NCI-H2227 (cell line): ENCODE results near the gene DLEU7.

ENCODE experiments used
- DNase-seq: peaks from one replicate; lab custom pipeline; 2025; ENCODE audit not compliant: unreplicated experiment; lab: John Stamatoyannopoulos, UW

DLEU7 gene

DNA sequence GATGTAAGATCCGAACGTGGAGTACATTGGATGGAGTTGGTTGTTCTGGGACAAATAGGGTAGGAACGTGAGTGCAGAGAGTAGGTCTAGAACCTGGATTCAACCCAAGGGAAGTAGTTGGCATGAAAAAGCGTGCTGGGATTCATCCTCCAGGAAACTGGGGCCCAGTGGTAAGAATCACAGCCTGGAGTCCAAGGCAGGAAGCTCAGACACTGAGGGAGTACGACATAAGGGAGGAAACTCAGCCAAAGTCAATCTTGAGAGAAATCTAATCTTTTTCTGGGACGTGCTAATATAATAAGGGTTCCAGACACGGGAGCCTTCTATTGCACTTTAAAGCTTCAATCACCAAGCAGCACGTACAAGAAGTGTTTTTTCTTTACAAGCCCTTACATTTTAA, 46.4 kb downstream of the DLEU7 start:
- no peak for DNase-seq

- no peak for DNase-seq
These were observed 47.0 kb downstream of the DLEU7 start for GRCh38 chr13:50796463-50796862.

GRCh38 chr13:50794226-50794625, 49.3 kb downstream of the DLEU7 start:
- DNase-seq, result no peak

- DNase-seq, result no peak
These were observed 50.5 kb downstream of the DLEU7 start for GRCh38 chr13:50793026-50793425.

DNA sequence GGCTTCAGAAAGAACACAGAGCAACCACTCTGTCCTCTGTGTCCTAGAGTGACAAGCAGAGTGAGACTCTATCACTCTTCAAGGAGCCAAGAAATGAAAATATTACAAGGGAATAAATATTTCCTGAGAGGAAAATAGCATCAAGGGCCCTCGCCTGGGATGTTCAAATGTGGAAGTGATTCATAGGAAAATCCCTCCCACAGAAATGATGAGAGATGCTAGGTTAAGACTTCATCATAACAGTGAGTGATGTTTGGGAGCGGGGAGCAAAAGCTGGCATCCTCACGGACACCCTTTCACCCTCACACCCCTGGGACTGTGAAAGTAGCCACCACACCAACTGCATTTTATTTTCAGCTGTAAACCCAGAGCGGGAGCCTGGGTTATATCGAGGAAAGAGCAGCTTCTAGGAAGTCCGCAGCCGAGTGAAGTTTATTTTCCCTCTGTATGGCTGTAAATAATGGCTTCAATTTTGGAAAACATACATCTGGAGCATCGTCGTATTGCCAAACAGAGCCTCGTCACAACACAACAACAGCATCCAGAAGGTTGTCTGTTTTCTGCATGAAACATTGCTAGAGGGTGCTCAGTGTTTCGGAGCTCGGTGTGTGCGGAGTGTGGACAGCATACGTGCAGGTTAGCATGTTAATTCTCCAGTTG, 54.8 kb downstream of the DLEU7 start:
- DNase-seq, result no peak

GRCh38 chr13:50787316-50788195, 55.9 kb downstream of the DLEU7 start:
- no peak for DNase-seq

GRCh38 chr13:50783717-50784290, 59.7 kb downstream of the DLEU7 start:
- DNase-seq, result no peak

DNA sequence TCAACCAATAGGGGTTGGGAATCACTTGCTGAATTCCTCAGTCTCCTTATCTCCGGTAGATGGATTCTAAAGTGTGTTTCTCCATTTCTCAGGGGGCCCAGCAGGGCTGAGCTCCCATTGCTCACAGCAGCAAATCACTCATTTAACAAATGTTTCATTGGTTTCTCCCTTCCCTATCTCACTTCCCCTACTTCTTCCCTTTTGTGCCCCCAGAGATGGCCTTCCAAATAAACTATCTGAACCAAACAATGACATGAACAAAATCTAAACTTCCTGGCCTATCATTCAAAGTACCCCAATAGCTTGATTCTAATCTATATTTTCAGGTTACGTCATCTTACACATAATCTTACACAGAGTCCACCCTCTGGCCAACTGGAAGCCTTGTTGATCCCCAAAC, 60.4 kb downstream of the DLEU7 start:
- DNase-seq, result no peak

- DNase-seq, result no peak
These were observed 63.1 kb downstream of the DLEU7 start for GRCh38 chr13:50780201-50781015.

- no peak for DNase-seq
These were observed 63.9 kb downstream of the DLEU7 start for GRCh38 chr13:50779443-50780200.
